Left lung (tissue), 10 donors: ENCODE data around the gene PBX1. TPM values are rescaled to one million over a fixed set of nuclear protein-coding genes. Genes with fewer than 3 reads are reported as not detected.

ENCODE experiments used
- ATAC-seq: fragments of 200-7000 bp; cut with Tn5 transposase; one replicate; pipeline ENCODE4 v1.9.1; 2020; ENCODE audit warnings: moderate library complexity
- DNase-seq, 4 donors: peaks; one replicate each; pipeline ENCODE4 v3.0.0-alpha.2; 2013 to 2020
- H3K27ac ChIP-seq, 2 donors: fragments of 200-600 bp; sonication (generic) in 1 of 2; one replicate each; pipeline versions ENCODE4 v1.5.0 to v1.8.0; 2020 to 2021
- H3K27me3 ChIP-seq, 2 donors: fragments of 200-600 bp; sonication (generic) in 1 of 2; one replicate each; pipeline versions ENCODE4 v1.5.0 to v1.8.0; 2020 to 2021
- H3K36me3 ChIP-seq, 2 donors: fragments of 200-600 bp; sonication (generic) in 1 of 2; one replicate each; pipeline versions ENCODE4 v1.5.0 to v1.8.0; 2020 to 2021
- H3K4me1 ChIP-seq, 2 donors: fragments of 200-600 bp; one replicate each; pipeline ENCODE4 v1.8.0; 2021
- H3K4me3 ChIP-seq, 2 donors: fragments of 200-600 bp; sonication (generic) in 1 of 2; one replicate each; pipeline versions ENCODE4 v1.5.0 to v1.8.0; 2020 to 2021; ENCODE audit warnings: mild to moderate bottlenecking in 1 of 2
- H3K9me3 ChIP-seq, 2 donors: fragments of 200-600 bp; sonication (generic) in 1 of 2; one replicate each; pipeline versions ENCODE4 v1.5.0 to v1.8.0; 2020 to 2021
- intact Hi-C, 2 donors: fragments of 100-400 bp; cut with DNase I; formaldehyde crosslinking; loops; one replicate each; pipeline versions ENCODE4 v1.11.2 to v1.14.2; 2022
- polyA plus RNA-seq, 6 donors: library from polyadenylated mRNA; unstranded; fragments of 120-200 nt; gene quantifications; one replicate each; pipeline ENCODE4 v1.2.1, GENCODE V29; 2013; ENCODE audit not compliant: insufficient read length in 6 of 6
- total RNA-seq, 2 donors: library from RNA; stranded (reverse); fragmentation: NEBNext Ultra II Directional; extraction: Animal tissue kit (Norgen Biotek cat#: 25700); gene quantifications; one replicate each; pipeline ENCODE4 v1.2.1, GENCODE V29; 2021
- TF ChIP-seq, protein P1 (sequence below), 2 donors: fragments of 200-600 bp; sonication (generic) in 1 of 2; IDR thresholded peaks; one replicate each; pipeline versions ENCODE4 v1.5.0 to v1.8.0; 2021; ENCODE audit warnings: antibody characterized with exemption in 2 of 2
- donor health status: DM: no; HTN: yes; CAD: no.
- donor health status: DM: no; HTN: no; CAD: no.

The PBX1 gene
- total and polyA plus RNA-seq, 8 donors: 44.5 to 133 (median 127) TPM

DNA sequence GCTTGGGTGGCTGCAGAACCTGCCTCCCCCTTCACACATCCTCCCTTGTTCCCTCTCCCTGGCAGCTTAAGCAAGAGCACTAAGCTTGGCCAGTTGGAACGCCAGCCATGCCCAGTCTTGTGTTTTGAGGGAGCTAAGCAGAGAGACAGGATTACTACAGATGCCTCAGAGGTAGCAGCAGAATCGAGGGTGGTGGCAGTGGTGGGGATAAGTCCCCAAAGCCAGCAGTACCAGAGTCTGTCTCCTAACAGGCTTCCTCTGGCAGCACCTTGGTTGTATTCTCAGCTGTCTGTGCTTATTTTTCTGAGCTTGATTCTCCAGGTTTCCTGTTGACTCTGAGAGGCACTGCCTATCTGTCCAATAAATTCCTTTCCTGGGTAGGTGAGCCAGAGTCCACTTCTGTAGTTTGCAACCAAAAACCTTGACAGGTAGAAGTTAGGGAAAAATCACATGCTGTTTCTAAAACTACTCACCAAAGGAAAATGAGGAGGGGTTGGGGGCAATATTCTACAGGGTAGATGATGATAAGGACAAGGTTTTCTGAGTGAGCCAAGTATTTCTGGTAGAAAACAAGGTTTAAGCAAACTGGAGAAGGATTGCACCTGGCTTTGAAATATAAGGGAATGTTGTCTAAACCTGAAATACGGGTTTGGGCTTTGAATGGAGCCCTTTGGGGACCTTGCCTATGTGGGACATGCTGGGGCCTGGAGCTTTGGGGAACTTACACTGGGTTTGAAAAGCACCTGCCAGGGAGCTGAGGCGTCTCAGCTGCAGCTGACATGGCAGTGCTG is 100.8 kb downstream of the PBX1 start:
- no peaks in the 10 kb centered on the region for H3K27me3 ChIP-seq
- H3K27ac ChIP-seq: peak overlapping the region; percentile 7 to 45
- intact Hi-C loops: no loop called here
- no peaks in the 10 kb centered on the region for H3K9me3 ChIP-seq
- peak in 2 of 4 donors; percentile 49 to 82 for DNase-seq
- peak; percentile 83 for ATAC-seq
- H3K4me1 ChIP-seq: peaks cover 0 to 13% of the 10 kb centered on the region in 2 donors
- no peak overlapping the region for H3K4me3 ChIP-seq
- TF ChIP-seq, protein P1, sequence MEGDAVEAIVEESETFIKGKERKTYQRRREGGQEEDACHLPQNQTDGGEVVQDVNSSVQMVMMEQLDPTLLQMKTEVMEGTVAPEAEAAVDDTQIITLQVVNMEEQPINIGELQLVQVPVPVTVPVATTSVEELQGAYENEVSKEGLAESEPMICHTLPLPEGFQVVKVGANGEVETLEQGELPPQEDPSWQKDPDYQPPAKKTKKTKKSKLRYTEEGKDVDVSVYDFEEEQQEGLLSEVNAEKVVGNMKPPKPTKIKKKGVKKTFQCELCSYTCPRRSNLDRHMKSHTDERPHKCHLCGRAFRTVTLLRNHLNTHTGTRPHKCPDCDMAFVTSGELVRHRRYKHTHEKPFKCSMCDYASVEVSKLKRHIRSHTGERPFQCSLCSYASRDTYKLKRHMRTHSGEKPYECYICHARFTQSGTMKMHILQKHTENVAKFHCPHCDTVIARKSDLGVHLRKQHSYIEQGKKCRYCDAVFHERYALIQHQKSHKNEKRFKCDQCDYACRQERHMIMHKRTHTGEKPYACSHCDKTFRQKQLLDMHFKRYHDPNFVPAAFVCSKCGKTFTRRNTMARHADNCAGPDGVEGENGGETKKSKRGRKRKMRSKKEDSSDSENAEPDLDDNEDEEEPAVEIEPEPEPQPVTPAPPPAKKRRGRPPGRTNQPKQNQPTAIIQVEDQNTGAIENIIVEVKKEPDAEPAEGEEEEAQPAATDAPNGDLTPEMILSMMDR (IDR thresholded peaks at IDR 0.05): no peak
- no peaks in the 10 kb centered on the region for H3K36me3 ChIP-seq

DNA sequence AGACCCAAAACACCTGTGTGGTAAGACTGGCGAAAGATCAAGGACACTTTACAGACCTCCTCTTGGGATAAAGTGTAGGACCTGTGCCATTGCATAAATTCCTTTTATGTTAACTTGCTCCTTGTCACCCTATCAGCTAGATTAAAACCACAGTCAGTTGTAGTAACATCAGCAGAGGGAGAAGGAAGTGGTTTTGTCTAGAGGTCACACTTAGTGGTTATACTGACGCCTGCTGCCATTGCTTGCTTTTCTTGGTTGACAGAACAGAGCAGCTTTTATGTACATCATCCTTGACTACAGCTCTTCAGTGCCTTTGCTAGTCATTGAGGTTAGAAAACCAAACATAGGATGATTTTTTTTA is 101.4 kb downstream of the PBX1 start:
- Histone ChIP-seq H3K9me3 (no peaks in the 10 kb centered on the region), H3K4me1 (peaks cover 0 to 13% of the 10 kb centered on the region in 2 donors), H3K27ac (peak overlapping the region; percentile 7 to 45), H3K4me3 (no peak overlapping the region), H3K27me3 (no peaks in the 10 kb centered on the region), H3K36me3 (no peaks in the 10 kb centered on the region)
- DNase-seq: no peak
- peak; percentile 90 for ATAC-seq
- TF ChIP-seq, protein P1 (IDR thresholded peaks at IDR 0.05): no peak
- intact Hi-C loops: no loop called here

DNA sequence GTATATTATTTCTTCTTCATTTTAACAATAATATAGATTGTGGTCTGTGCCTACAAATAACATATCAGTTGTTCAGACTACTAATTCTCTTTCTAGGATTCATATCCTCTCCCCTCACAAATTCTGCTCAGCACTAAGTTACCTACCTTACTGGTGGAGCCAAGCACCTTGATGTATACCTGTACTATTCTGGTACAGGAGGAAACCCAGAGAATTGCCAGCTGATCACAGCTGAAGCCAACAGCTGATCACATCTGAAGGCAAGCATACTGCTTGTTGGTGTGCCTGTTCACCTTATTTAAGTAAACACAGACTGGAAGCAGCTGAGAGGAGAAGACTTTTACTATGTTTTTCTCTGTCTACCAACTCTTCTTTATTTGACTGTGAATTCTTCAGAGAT is 101.8 kb downstream of the PBX1 start:
- ATAC-seq: no peak
- intact Hi-C loops: no loop called here

DNA sequence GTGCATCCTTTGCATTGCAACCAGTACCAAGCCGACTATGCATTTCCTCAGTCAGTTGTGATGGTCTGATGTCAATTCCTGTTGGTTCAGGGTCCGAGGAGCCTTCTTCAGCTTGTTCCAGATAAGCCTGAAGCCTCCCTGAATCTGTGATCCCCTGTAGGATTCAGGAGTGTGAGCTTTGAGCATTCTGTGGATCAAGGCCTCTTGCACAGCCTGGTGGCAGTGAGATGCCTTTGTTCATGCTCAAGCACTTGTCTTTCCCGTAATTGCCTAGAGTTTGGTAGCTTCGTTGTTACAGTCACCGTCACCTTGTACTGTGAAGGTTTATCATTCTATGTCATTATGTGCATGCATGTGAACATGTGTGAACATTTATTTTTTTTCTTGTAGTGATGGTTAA is 103.5 kb downstream of the PBX1 start:
- DNase-seq (no peak), ATAC-seq (no peak)
- TF ChIP-seq, protein P1 (IDR thresholded peaks at IDR 0.05): no peak
- intact Hi-C loops: no loop called here
- H3K27me3 ChIP-seq: no peaks in the 10 kb centered on the region
- no peak overlapping the region for H3K27ac ChIP-seq
- H3K36me3 ChIP-seq: no peaks in the 10 kb centered on the region
- peaks cover 0 to 13% of the 10 kb centered on the region in 2 donors for H3K4me1 ChIP-seq
- no peak overlapping the region for H3K4me3 ChIP-seq
- H3K9me3 ChIP-seq: no peaks in the 10 kb centered on the region

More for the DNA sequence above, 101.8 kb downstream of the PBX1 start:
- Histone ChIP-seq H3K4me1 (peaks cover 0 to 13% of the 10 kb centered on the region in 2 donors), H3K9me3 (no peaks in the 10 kb centered on the region), H3K27ac (no peak overlapping the region), H3K36me3 (no peaks in the 10 kb centered on the region), H3K27me3 (no peaks in the 10 kb centered on the region), H3K4me3 (no peak overlapping the region)
- DNase-seq: no peak
- TF ChIP-seq, protein P1 (IDR thresholded peaks at IDR 0.05): no peak

DNA sequence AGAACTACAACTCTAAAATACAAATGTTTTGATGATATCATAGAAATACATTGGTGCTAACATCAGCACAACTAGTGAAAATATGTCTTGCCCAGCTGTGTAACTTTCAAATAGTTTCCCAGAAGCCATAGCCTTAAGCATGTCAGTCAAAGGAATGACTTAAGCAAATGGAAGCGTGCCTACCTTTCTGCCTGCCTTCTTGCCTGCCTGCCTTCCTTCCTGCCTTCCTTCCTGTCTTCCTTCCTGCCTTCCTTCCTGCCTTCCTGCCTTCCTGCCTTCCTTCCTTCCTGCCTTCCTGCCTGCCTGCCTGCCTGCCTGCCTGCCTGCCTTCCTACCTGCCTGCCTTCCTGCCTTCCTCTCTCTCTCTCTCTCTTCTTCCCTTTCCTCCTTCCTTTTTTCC is 104.0 kb downstream of the PBX1 start:
- ATAC-seq: no peak
- no peak for DNase-seq
- H3K9me3 ChIP-seq: no peaks in the 10 kb centered on the region
- no peaks in the 10 kb centered on the region for H3K27me3 ChIP-seq
- intact Hi-C loops: no loop called here
- no peak overlapping the region for H3K27ac ChIP-seq
- H3K36me3 ChIP-seq: no peaks in the 10 kb centered on the region
- no peak overlapping the region for H3K4me3 ChIP-seq
- TF ChIP-seq, protein P1 (IDR thresholded peaks at IDR 0.05): no peak
- peaks cover 0 to 13% of the 10 kb centered on the region in 2 donors for H3K4me1 ChIP-seq
